ENCODE data around the gene STK36.

DNA sequence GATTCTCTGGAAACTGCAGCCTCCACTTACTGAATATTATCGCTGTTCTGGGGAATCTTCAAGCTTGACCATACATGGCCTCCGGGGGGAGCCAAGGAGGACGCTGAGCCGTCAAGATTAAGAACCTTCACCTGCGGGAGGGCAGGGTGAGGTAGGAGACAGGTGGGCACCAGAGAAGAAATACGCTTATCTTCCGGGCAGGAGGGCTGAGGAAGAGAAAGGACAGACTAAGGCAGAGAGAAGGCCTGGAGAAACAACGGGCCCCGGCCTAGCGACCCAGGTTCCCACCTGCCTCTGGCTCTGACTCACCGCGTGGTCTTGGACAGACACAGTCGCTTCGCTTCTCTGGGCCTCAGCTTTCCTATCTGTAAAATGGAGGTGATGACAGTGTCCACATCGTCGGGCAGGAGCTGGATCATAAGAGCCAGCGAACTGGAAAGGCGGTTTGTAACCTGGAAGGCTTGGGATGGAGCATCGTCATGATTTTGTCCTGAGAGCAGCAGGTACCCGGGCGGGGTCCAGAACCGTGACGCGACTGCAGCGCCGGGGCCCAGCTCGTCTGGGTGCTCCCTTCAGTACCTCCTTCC, 13.1 kb upstream of the STK36 start:
- TF ChIP-seq POLR2AphosphoS5 (IDR thresholded peaks at IDR 0.05) (no peak), CTCF (IDR thresholded peaks at IDR 0.05) (no peak), POLR2A (IDR thresholded peaks at IDR 0.05) (no peak)

Data from gastroesophageal sphincter (tissue), 3 donors.